Lung (tissue), 12 donors: ENCODE results near the gene SMYD2. TPM values are rescaled to one million over a fixed set of nuclear protein-coding genes. Genes with fewer than 3 reads are reported as not detected.

Experiments used
- ATAC-seq: fragments of 200-7000 bp; cut with Tn5 transposase; one replicate; pipeline ENCODE4 v1.9.1; 2020; ENCODE audit warnings: moderate number of reproducible peaks; ENCODE audit not compliant: insufficient read depth, low FRiP score
- DNase-seq, 3 donors: peaks; one replicate each; pipeline ENCODE4 v3.0.0-alpha.2; 2013 to 2017
- H3K27ac ChIP-seq, 2 donors: one replicate each; pipeline ENCODE4 v1.5.1; 2013; ENCODE audit warnings: mild to moderate bottlenecking in 2 of 2, moderate library complexity in 2 of 2, control low read depth in 1 of 2, inconsistent platforms in 1 of 2, low read depth in 1 of 2, low read length in 1 of 2
- H3K27me3 ChIP-seq, 3 donors: one replicate each; pipeline ENCODE4 v1.5.1; 2013; ENCODE audit warnings: low read length in 2 of 3; ENCODE audit not compliant: control insufficient read depth in 3 of 3, insufficient read depth in 3 of 3
- H3K36me3 ChIP-seq, 4 donors: one replicate each; pipeline ENCODE4 v1.5.1; 2013; ENCODE audit warnings: low read length in 4 of 4, mild to moderate bottlenecking in 1 of 4, moderate library complexity in 1 of 4; ENCODE audit not compliant: control insufficient read depth in 4 of 4, insufficient read depth in 4 of 4
- H3K4me1 ChIP-seq, 5 donors: one replicate each; pipeline ENCODE4 v1.5.1; 2013; ENCODE audit warnings: low read length in 5 of 5, mild to moderate bottlenecking in 2 of 5, moderate library complexity in 1 of 5; ENCODE audit not compliant: control insufficient read depth in 5 of 5, insufficient read depth in 5 of 5
- H3K4me3 ChIP-seq: one replicate; pipeline ENCODE4 v1.5.1; 2013; ENCODE audit warnings: mild to moderate bottlenecking, control low read depth, moderate library complexity
- H3K9ac ChIP-seq, 2 donors: one replicate each; pipeline ENCODE4 v1.5.1; 2013; ENCODE audit warnings: low read length in 2 of 2, control low read depth in 1 of 2; ENCODE audit not compliant: insufficient read depth in 1 of 2
- H3K9me3 ChIP-seq, 4 donors: one replicate each; pipeline ENCODE4 v1.5.1; 2013; ENCODE audit warnings: low read length in 3 of 4, mild to moderate bottlenecking in 1 of 4, moderate library complexity in 1 of 4; ENCODE audit not compliant: control insufficient read depth in 4 of 4, insufficient read depth in 3 of 4
- WGBS, 2 donors: extraction: QIAGEN DNeasy Blood & Tissue Kit; methylation state at CpG; one replicate each; pipeline ENCODE4 v1.1.7; 2013; 5-methylcytosine and 5-hydroxymethylcytosine counted together
- polyA plus RNA-seq, 2 donors: library from polyadenylated mRNA; stranded (reverse); fragments of 200-250 nt; gene quantifications; one replicate each; pipeline ENCODE4 v1.2.1, GENCODE V29; 2013
- total RNA-seq, 2 donors: library from RNA; depleted of rRNA in 1 of 2; stranded (reverse); fragments of >200 nt in 1 of 2; gene quantifications; one replicate each; pipeline ENCODE4 v1.2.1, GENCODE V29; 2014 to 2021
- TF ChIP-seq, protein P1 (sequence below): IDR thresholded peaks from 2 replicates; pipeline ENCODE4 v1.5.1; 2012; ENCODE audit warnings: mild to moderate bottlenecking; ENCODE audit errors: control extremely low read depth, extremely low read depth
- donor health status: control.
- donor health status: control.
- donor health status: Bipolar disorder and iron deficiency.
- donor health status: healthy.
- donor health status: DM: yes; HTN: yes; CAD: no.

Gene SMYD2
- total and polyA plus RNA-seq, 4 donors, result 20.6 to 48.6 (median 28.2) TPM

DNA sequence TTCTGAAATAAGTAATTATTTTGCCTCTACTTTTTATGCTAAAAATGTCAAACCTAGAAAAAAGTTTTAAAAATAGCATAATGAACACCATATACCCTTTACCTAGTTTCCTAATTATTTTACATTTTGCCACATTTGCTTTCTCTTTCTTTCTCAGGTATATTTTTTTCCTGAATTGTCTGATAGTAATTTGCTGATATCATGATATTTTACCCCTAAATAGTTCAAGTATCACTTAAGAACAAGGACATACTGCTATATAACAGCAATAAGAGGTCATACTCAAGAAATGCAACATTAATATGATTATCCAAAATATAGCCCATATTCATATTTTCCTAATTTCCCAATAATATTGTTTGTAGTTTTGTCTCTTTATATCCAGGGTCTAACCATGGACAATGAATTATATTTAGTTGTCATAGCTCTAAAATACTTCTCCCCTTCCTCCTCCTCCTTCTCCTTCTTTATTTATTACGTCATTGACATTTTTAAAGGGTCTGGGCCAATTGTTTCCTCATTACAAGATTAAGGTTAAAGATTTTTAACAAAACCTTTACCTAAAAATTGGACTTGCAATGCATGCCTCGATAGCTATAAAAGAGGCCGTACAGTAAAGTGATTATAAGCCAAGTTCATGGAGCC, 20.3 kb upstream of the SMYD2 start:
- Histone ChIP-seq H3K9ac (no peak overlapping the region), H3K4me3 (no peak overlapping the region), H3K9me3 (no peaks in the 10 kb centered on the region), H3K27ac (peak overlapping the region in 1 of 2 donors; percentile 77), H3K36me3 (no peaks in the 10 kb centered on the region), H3K4me1 (peaks cover 0 to 6% (median 0%) of the 10 kb centered on the region in 5 donors), H3K27me3 (peaks cover 0 to 6% (median 3%) of the 10 kb centered on the region in 3 donors)
- TF ChIP-seq, protein P1, sequence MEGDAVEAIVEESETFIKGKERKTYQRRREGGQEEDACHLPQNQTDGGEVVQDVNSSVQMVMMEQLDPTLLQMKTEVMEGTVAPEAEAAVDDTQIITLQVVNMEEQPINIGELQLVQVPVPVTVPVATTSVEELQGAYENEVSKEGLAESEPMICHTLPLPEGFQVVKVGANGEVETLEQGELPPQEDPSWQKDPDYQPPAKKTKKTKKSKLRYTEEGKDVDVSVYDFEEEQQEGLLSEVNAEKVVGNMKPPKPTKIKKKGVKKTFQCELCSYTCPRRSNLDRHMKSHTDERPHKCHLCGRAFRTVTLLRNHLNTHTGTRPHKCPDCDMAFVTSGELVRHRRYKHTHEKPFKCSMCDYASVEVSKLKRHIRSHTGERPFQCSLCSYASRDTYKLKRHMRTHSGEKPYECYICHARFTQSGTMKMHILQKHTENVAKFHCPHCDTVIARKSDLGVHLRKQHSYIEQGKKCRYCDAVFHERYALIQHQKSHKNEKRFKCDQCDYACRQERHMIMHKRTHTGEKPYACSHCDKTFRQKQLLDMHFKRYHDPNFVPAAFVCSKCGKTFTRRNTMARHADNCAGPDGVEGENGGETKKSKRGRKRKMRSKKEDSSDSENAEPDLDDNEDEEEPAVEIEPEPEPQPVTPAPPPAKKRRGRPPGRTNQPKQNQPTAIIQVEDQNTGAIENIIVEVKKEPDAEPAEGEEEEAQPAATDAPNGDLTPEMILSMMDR, result no peak
- DNase-seq (no peak), ATAC-seq (no peak)
- WGBS, 2 donors, result 86 to 87% methylated on average over 3 of the region's 3 CpGs

DNA sequence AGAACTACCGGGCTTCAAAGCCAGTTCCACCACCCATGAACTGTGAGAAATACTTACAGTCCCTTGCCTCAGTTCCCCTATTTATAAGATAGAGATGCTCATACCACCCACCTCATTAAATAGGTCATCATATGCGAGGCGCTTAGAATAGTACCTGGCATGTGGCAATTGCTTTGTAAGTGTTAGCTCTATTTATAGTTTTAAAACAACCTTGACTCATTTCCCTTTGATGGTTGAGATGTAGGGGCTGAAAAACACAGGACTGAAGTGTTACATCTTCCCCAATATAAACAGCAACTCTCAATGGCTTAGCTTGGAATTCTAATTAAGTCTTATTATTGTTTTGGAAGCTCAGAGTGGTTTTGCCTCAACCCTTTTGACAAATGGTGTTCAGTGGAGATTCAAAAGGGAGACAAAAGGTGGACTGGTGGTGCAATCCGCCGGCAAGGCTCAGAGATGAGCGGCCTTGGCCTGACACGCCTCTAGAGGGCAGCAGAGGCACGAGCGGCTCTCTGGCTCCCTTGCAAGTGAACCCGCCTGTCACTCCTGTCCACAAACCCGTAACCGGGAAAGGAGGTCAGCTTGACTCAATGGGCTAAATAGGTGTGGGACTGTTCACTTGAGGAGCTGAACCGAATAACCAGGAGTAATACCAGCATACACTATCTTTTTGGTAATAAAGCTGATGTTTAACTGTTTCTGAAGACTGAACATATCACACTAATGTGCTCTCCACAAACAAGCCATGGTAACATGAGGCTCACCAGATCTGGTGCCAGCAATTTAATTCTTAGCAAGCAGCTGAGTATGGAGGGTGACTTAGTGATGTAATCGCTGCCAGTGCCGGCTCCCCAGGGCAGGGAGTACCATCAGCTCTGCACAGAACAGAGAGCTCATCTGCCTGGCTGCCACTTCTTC, 19.5 kb upstream of the SMYD2 start:
- Histone ChIP-seq H3K9ac (no peak overlapping the region), H3K27ac (peak overlapping the region in 1 of 2 donors; percentile 77), H3K4me1 (peaks cover 0 to 6% (median 0%) of the 10 kb centered on the region in 5 donors), H3K4me3 (no peak overlapping the region), H3K27me3 (peaks cover 0 to 6% (median 3%) of the 10 kb centered on the region in 3 donors), H3K36me3 (no peaks in the 10 kb centered on the region), H3K9me3 (no peaks in the 10 kb centered on the region)
- WGBS, 2 donors, result 10 to 16% methylated on average over 15 of the region's 15 CpGs
- ATAC-seq, result peak; percentile 95
- DNase-seq, result peak; percentile 78 to 82 (median 81)
- TF ChIP-seq, protein P1, result peak; percentile 90

DNA sequence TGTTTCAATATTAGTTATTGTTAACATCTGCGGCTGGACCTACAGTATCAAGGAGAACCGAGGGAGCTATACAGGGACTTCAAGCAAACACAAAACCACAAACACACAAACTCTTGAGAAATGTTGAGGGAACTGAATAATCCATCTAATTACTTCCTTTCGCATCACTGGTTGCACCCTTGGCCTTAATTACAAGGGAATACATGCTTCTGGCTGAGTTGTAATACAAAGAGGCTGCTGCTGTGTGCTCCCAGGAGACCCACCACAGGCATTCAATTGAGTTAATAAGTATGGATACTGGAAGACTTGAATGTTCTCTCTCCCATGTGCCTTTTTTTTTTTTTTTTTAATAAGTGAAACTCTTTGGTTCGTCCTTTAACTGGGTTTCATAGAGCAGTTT, 16.8 kb upstream of the SMYD2 start:
- Histone ChIP-seq H3K9me3 (no peaks in the 10 kb centered on the region), H3K27ac (no peak overlapping the region), H3K36me3 (no peaks in the 10 kb centered on the region), H3K4me3 (no peak overlapping the region), H3K9ac (no peak overlapping the region), H3K27me3 (peaks cover 0 to 6% (median 3%) of the 10 kb centered on the region in 3 donors), H3K4me1 (peaks cover 0 to 6% (median 0%) of the 10 kb centered on the region in 5 donors)
- TF ChIP-seq, protein P1, result no peak
- ATAC-seq (no peak), DNase-seq (no peak)
- 58 to 74% methylated on average over 4 of the region's 4 CpGs for WGBS, 2 donors
